Measurements from ENCODE around the gene ENTPD2.

- no peak for TF ChIP-seq CTCF (IDR thresholded peaks at IDR 0.05)
- TF ChIP-seq POLR2A (IDR thresholded peaks at IDR 0.05) = no peak
Measured at GRCh38 chr9:137016436-137016835, 37.4 kb downstream of the ENTPD2 start.
